ENCODE measurements around the gene CLASRP. TPM values are rescaled to one million over a fixed set of nuclear protein-coding genes. Genes with fewer than 3 reads are reported as not detected.

The CLASRP gene
- polyA plus RNA-seq, 1 donor from 2014 or later, result 30.1 TPM

GRCh38 chr19:45035755-45036154, 3.1 kb upstream of the CLASRP start:
- TF ChIP-seq EP300 (conservative IDR thresholded peaks at IDR 0.05; ENCODE audit: poor library complexity, severe bottlenecking) (no peak), POLR2AphosphoS5 (IDR thresholded peaks at IDR 0.05) (no peak), CTCF (IDR thresholded peaks at IDR 0.05; ENCODE audit: poor library complexity, severe bottlenecking) (no peak), SMC3 (conservative IDR thresholded peaks at IDR 0.05; ENCODE audit: poor library complexity) (no peak), TAF1 (IDR thresholded peaks at IDR 0.05; ENCODE audit: low read depth) (no peak), RAD21 (conservative IDR thresholded peaks at IDR 0.05) (no peak), REST (IDR thresholded peaks at IDR 0.05; ENCODE audit: borderline replicate concordance) (no peak), MXI1 (conservative IDR thresholded peaks at IDR 0.05; ENCODE audit: poor library complexity, severe bottlenecking) (no peak), EZH2 (IDR thresholded peaks at IDR 0.05; ENCODE audit: borderline replicate concordance, insufficient read depth, low read length, poor library complexity, severe bottlenecking) (no peak)

GRCh38 chr19:45037393-45038169, 1.3 kb upstream of the CLASRP start:
- Histone ChIP-seq H3F3A (ENCODE audit: insufficient read depth, low read length, poor library complexity, severe bottlenecking) (no peaks in the 10 kb centered on the region), H4K20me1 (ENCODE audit: insufficient read depth) (no peaks in the 10 kb centered on the region), H3K27ac (ENCODE audit: low read length) (no peak overlapping the region), H3K9ac (ENCODE audit: low read length) (no peak overlapping the region), H2AFZ (ENCODE audit: low read depth, low read length) (no peak overlapping the region), H3K79me2 (replicated peaks; ENCODE audit: insufficient read depth, low read length) (peaks cover 19% of the 10 kb centered on the region), H3K36me3 (ENCODE audit: insufficient read depth, low read length) (no peaks in the 10 kb centered on the region), H3K4me2 (ENCODE audit: low read length) (no peak overlapping the region), H3K9me2 (ENCODE audit: insufficient read depth, low read length) (no peaks in the 10 kb centered on the region), H3K9me3 (ENCODE audit: low read length) (no peaks in the 10 kb centered on the region), H3K27me3 (ENCODE audit: insufficient read depth, low read depth, low read length) (no peaks in the 10 kb centered on the region), H3K4me3 (ENCODE audit: low read length) (no peak overlapping the region)
- no peak for TF ChIP-seq MXI1 (conservative IDR thresholded peaks at IDR 0.05; ENCODE audit: poor library complexity, severe bottlenecking)
- no peak for TF ChIP-seq REST (IDR thresholded peaks at IDR 0.05; ENCODE audit: borderline replicate concordance)
- TF ChIP-seq EZH2 (IDR thresholded peaks at IDR 0.05; ENCODE audit: borderline replicate concordance, insufficient read depth, low read length, poor library complexity, severe bottlenecking), result no peak
- no peak for TF ChIP-seq SMC3 (conservative IDR thresholded peaks at IDR 0.05; ENCODE audit: poor library complexity)
- no peak for TF ChIP-seq POLR2AphosphoS5 (IDR thresholded peaks at IDR 0.05)
- no peak for TF ChIP-seq RAD21 (conservative IDR thresholded peaks at IDR 0.05)
- TF ChIP-seq EP300 (conservative IDR thresholded peaks at IDR 0.05; ENCODE audit: poor library complexity, severe bottlenecking), result no peak
- TF ChIP-seq TAF1 (IDR thresholded peaks at IDR 0.05; ENCODE audit: low read depth), result no peak
- TF ChIP-seq CTCF (IDR thresholded peaks at IDR 0.05; ENCODE audit: poor library complexity, severe bottlenecking), result no peak

More at GRCh38 chr19:45035755-45036154, 3.1 kb upstream of the CLASRP start:
- Histone ChIP-seq H3K9me2 (ENCODE audit: insufficient read depth, low read length) (no peaks in the 10 kb centered on the region), H2AFZ (ENCODE audit: low read depth, low read length) (no peak overlapping the region), H3K36me3 (ENCODE audit: insufficient read depth, low read length) (no peaks in the 10 kb centered on the region), H3K27ac (ENCODE audit: low read length) (no peak overlapping the region), H3K9ac (ENCODE audit: low read length) (no peak overlapping the region), H3K79me2 (replicated peaks; ENCODE audit: insufficient read depth, low read length) (peaks cover 19% of the 10 kb centered on the region), H3K4me2 (ENCODE audit: low read length) (no peak overlapping the region), H3K27me3 (ENCODE audit: insufficient read depth, low read depth, low read length) (no peaks in the 10 kb centered on the region), H4K20me1 (ENCODE audit: insufficient read depth) (no peaks in the 10 kb centered on the region), H3F3A (ENCODE audit: insufficient read depth, low read length, poor library complexity, severe bottlenecking) (no peaks in the 10 kb centered on the region), H3K9me3 (ENCODE audit: low read length) (no peaks in the 10 kb centered on the region), H3K4me3 (ENCODE audit: low read length) (no peak overlapping the region)
